ENCODE measurements around the gene OXER1. TPM values are rescaled to one million over a fixed set of nuclear protein-coding genes. Genes with fewer than 3 reads are reported as not detected.

OXER1 gene
- total RNA-seq, 2 donors from 2014 or later, result 1.3 to 3.9 TPM

DNA sequence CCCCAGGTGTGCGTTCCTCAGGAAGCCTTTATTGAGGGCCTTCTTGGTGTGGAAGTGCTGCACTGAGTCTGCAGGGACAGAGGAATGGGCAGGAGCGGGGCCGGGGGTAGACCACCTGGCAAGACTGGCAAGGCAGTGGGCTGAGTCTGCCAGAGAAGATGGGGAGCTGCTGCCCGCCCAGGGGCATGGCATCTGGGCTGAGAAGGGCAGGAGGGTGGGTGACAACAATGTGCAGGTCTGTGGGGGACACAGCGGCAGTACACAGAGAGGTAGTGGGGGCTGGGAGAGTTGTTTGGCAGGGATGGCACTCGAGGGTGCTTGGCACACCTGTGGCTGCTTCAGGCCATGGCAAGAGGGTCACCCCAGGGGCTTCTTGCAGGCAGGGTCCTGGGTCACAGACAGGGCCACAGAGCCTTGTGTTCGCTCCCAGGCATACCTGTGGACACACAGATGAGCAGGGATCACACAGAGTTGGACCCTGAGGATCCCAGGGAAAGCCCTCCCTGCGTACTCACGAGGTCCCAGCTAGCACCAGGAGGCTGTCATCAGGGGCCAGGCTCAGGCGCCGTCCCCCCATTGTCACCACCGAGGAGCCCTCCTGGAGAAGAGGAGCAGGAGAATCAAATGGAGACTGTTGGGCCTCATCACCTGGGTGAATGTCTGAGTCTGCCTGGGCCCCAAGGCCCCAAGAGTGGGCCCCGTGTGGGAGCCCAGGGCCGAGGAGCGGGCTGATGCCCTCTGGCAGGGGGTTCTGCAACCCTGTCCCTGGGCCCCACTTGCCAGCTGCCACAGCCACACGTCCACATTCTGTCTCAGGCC lies 3.4 kb upstream of the OXER1 start:
- DNase-seq, result no peak
- H3K36me3 ChIP-seq, result no peaks in the 10 kb centered on the region
- intact Hi-C loops (cut with DNase I), result no loop called here

GRCh38 chr2:42765686-42766085 lies 1.8 kb upstream of the OXER1 start:
- Histone ChIP-seq H3K4me3 (no peak overlapping the region), H3K4me1 (no peaks in the 10 kb centered on the region), H3K9me3 (no peaks in the 10 kb centered on the region), H3K27me3 (no peaks in the 10 kb centered on the region), H3K27ac (no peak overlapping the region), H3K9ac (ENCODE audit: low read depth in 2 of 2, low read length in 2 of 2) (no peak overlapping the region), H3K36me3 (no peaks in the 10 kb centered on the region)
- DNase-seq, result no peak
- no peak for TF ChIP-seq CTCF (IDR thresholded peaks at IDR 0.05)
- intact Hi-C loops (cut with DNase I), result no loop called here

More for the DNA sequence above, 3.4 kb upstream of the OXER1 start:
- no peak overlapping the region for H3K4me3 ChIP-seq
- no peaks in the 10 kb centered on the region for H3K9me3 ChIP-seq
- no peak overlapping the region for H3K27ac ChIP-seq
- no peaks in the 10 kb centered on the region for H3K27me3 ChIP-seq
- no peaks in the 10 kb centered on the region for H3K4me1 ChIP-seq
- no peak for TF ChIP-seq CTCF (IDR thresholded peaks at IDR 0.05)
- no peak overlapping the region for H3K9ac ChIP-seq (ENCODE audit: low read depth in 2 of 2, low read length in 2 of 2)

DNA sequence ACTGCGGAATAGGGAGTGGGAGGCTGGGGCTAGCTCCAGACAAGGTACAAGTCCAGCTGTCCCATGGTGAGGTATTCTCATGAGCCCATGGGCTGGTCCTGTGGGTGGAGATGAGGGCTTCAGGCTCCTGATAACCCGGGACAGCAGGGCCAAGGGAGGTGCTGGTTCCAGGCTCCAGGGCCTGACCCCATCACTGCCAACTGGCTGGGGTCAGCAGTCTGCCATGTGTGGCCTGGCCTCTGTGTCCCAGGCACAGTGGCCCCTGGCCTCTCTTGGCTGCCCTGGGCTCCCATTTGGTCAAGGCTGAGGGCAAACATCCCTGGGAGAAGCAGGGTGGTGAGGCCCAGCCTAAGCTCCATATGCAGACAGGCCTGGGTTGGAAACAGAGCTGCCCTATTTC lies 966 bp upstream of the OXER1 start:
- no peaks in the 10 kb centered on the region for H3K9me3 ChIP-seq
- H3K27ac ChIP-seq, result no peak overlapping the region
- H3K4me1 ChIP-seq, result no peaks in the 10 kb centered on the region
- H3K36me3 ChIP-seq, result no peaks in the 10 kb centered on the region
- no peaks in the 10 kb centered on the region for H3K27me3 ChIP-seq
- DNase-seq, result no peak
- intact Hi-C loops (cut with DNase I), result no loop called here
- no peak overlapping the region for H3K4me3 ChIP-seq
- H3K9ac ChIP-seq (ENCODE audit: low read depth in 2 of 2, low read length in 2 of 2), result no peak overlapping the region
- no peak for TF ChIP-seq CTCF (IDR thresholded peaks at IDR 0.05)

GRCh38 chr2:42762823-42763804 lies 821 bp downstream of the OXER1 start:
- H3K4me1 ChIP-seq, result no peaks in the 10 kb centered on the region
- H3K27me3 ChIP-seq, result no peaks in the 10 kb centered on the region
- no peaks in the 10 kb centered on the region for H3K9me3 ChIP-seq
- H3K4me3 ChIP-seq, result no peak overlapping the region
- no peaks in the 10 kb centered on the region for H3K36me3 ChIP-seq
- DNase-seq, result no peak
- no peak overlapping the region for H3K9ac ChIP-seq (ENCODE audit: low read depth in 2 of 2, low read length in 2 of 2)
- no peak overlapping the region for H3K27ac ChIP-seq
- no peak for TF ChIP-seq CTCF (IDR thresholded peaks at IDR 0.05)
- intact Hi-C loops (cut with DNase I), result no loop called here

DNA sequence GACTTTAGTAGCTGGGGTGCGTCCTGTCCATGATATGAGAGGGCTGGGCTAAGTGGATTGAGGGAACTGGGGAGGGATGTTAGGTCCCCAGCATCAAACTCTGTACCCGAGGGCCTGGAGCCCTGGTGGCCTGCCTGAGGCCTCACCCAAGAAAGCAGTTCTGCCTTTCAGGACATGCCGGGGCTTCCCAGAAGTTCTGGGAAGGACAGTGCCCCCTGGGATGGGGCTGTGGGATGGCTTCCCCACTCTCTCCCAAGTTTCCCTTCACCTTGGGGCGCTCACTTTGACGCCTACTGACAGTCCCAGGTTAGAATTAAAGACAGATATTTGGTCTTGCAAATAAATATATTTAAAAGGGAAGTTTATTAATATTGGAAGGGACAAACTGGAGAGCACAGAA lies 1.8 kb downstream of the OXER1 start:
- intact Hi-C loops (cut with DNase I), result no loop called here
- DNase-seq, result no peak
- H3K9me3 ChIP-seq, result no peaks in the 10 kb centered on the region
- no peaks in the 10 kb centered on the region for H3K27me3 ChIP-seq
- no peak for TF ChIP-seq CTCF (IDR thresholded peaks at IDR 0.05)
- no peaks in the 10 kb centered on the region for H3K36me3 ChIP-seq
- no peak overlapping the region for H3K4me3 ChIP-seq
- H3K27ac ChIP-seq, result no peak overlapping the region
- no peaks in the 10 kb centered on the region for H3K4me1 ChIP-seq
- no peak overlapping the region for H3K9ac ChIP-seq (ENCODE audit: low read depth in 2 of 2, low read length in 2 of 2)
